Tibial artery (tissue), 4 donors: ENCODE results near the gene OR51E1.

Source experiments
- DNase-seq, 2 donors: peaks; one replicate each; pipeline ENCODE4 v3.0.0-alpha.2; 2019
- H3K27ac ChIP-seq, 2 donors: fragments of 200-600 bp; sonication (generic) in 1 of 2; 1 replicate in 1 of 2; 2 replicates in 1 of 2; pipeline ENCODE4 v1.5.1; 2018 to 2019; ENCODE audit warnings: mild to moderate bottlenecking in 1 of 2
- H3K27me3 ChIP-seq, 2 donors: fragments of 200-600 bp; sonication (generic) in 1 of 2; one replicate each; pipeline versions ENCODE4 v1.5.1 to v1.6.0; 2016 to 2019
- H3K36me3 ChIP-seq, 3 donors: fragments of 200-600 bp; sonication (generic) in 2 of 3; one replicate each; pipeline ENCODE4 v1.5.1; 2016 to 2019; ENCODE audit warnings: mild to moderate bottlenecking in 2 of 3
- H3K4me1 ChIP-seq, 4 donors: fragments of 200-600 bp; sonication (generic) in 2 of 4; 1 replicate in 3 of 4; 2 replicates in 1 of 4; pipeline ENCODE4 v1.5.1; 2016 to 2019
- H3K4me3 ChIP-seq, 2 donors: fragments of 200-600 bp; sonication (generic) in 1 of 2; 1 replicate in 1 of 2; 2 replicates in 1 of 2; pipeline ENCODE4 v1.5.1; 2018 to 2019; ENCODE audit warnings: mild to moderate bottlenecking in 2 of 2
- H3K9me3 ChIP-seq, 3 donors: fragments of 200-600 bp; sonication (generic) in 1 of 3; one replicate each; pipeline ENCODE4 v1.5.1; 2016 to 2019
- CTCF ChIP-seq, 2 experiments: fragments of 200-600 bp in 1 of 2; fragments of 450-650 bp in 1 of 2; IDR thresholded peaks; one replicate each; pipeline ENCODE4 v1.5.1; 2017 to 2019; ENCODE audit warnings: antibody characterized with exemption in 2 of 2, mild to moderate bottlenecking in 1 of 2, moderate library complexity in 1 of 2
- intact Hi-C: fragments of 100-400 bp; cut with DNase I; formaldehyde crosslinking; loops from one replicate; pipeline ENCODE4 v1.15.0; 2023; ENCODE audit warnings: low total_unique reads

OR51E1 gene

GRCh38 chr11:4643682-4644081, at the start of gene OR51E1:
Gene OR51E1, plus strand, starts transcription at chr11:4643982. Its CDS starts 8,545 bp downstream, at chr11:4652527.
- H3K4me1 ChIP-seq = peaks cover 0 to 59% (median 15%) of the 10 kb centered on the region in 4 donors
- H3K27ac ChIP-seq = peak within 1 kb of the TSS; percentile 42 to 60
- DNase-seq = no peak
- H3K36me3 ChIP-seq = no peaks in the 10 kb centered on the region
- no peaks in the 10 kb centered on the region for H3K27me3 ChIP-seq
- TF ChIP-seq CTCF (IDR thresholded peaks at IDR 0.05) = no peak
- no peaks in the 10 kb centered on the region for H3K9me3 ChIP-seq
- peak within 1 kb of the TSS; percentile 34 to 38 for H3K4me3 ChIP-seq
- intact Hi-C loops = no loop called here

GRCh38 chr11:4605057-4605456, 38.7 kb upstream of the OR51E1 start:
- intact Hi-C loops = no loop called here

GRCh38 chr11:4606231-4607015, 37.4 kb upstream of the OR51E1 start:
- H3K27me3 ChIP-seq = no peaks in the 10 kb centered on the region
- peak overlapping the region; percentile 62 to 79 for H3K4me3 ChIP-seq
- H3K27ac ChIP-seq = peak overlapping the region in 1 of 2 donors; percentile 89
- intact Hi-C loops = no loop called here
- H3K4me1 ChIP-seq = peaks cover 0 to 17% (median 9%) of the 10 kb centered on the region in 4 donors
- no peaks in the 10 kb centered on the region for H3K9me3 ChIP-seq
- DNase-seq = no peak
- H3K36me3 ChIP-seq = peaks cover 15 to 31% (median 27%) of the 10 kb centered on the region in 3 donors
- no peak for TF ChIP-seq CTCF (IDR thresholded peaks at IDR 0.05)

More at GRCh38 chr11:4605057-4605456, 38.7 kb upstream of the OR51E1 start:
- Histone ChIP-seq H3K27ac (no peak overlapping the region), H3K4me3 (no peak overlapping the region), H3K9me3 (no peaks in the 10 kb centered on the region), H3K27me3 (no peaks in the 10 kb centered on the region), H3K36me3 (peaks cover 29 to 44% (median 41%) of the 10 kb centered on the region in 3 donors), H3K4me1 (peaks cover 0 to 17% (median 9%) of the 10 kb centered on the region in 4 donors)
- DNase-seq = no peak
- TF ChIP-seq CTCF (IDR thresholded peaks at IDR 0.05) = no peak

DNA sequence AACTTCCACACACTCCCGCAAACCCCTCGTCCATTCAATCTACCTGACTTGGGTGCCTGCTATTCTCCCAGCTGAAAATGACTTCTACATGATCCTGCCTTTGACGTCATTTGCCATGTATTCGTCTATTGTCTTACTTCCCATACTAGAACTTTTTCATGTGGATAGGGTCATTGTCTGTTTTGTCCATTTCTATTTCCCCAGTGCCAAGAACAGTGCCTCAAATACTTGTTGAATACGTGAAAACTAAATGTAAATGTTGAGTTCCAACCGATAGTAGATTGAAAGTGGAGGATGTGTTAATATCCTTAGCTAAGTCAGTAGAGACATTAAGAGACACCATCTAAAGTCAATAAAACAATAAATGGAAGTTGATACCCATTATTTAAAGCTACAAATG, 36.7 kb upstream of the OR51E1 start:
- peak overlapping the region; percentile 84 to 89 for H3K27ac ChIP-seq
- no peaks in the 10 kb centered on the region for H3K27me3 ChIP-seq
- H3K4me1 ChIP-seq = peaks cover 0 to 17% (median 9%) of the 10 kb centered on the region in 4 donors
- H3K4me3 ChIP-seq = peak overlapping the region; percentile 62 to 79
- H3K36me3 ChIP-seq = peaks cover 8 to 24% (median 20%) of the 10 kb centered on the region in 3 donors
- H3K9me3 ChIP-seq = no peaks in the 10 kb centered on the region
- TF ChIP-seq CTCF (IDR thresholded peaks at IDR 0.05) = no peak
- intact Hi-C loops = no loop called here
- DNase-seq = no peak

- peak within 1 kb of the TSS; percentile 84 to 89 for H3K27ac ChIP-seq
- no peaks in the 10 kb centered on the region for H3K9me3 ChIP-seq
- peaks cover 8 to 15% (median 13%) of the 10 kb centered on the region in 3 donors for H3K36me3 ChIP-seq
- H3K4me1 ChIP-seq = peaks cover 0 to 17% (median 9%) of the 10 kb centered on the region in 4 donors
- peak; percentile 95 to 98 for DNase-seq
- peak within 1 kb of the TSS; percentile 62 to 79 for H3K4me3 ChIP-seq
- H3K27me3 ChIP-seq = no peaks in the 10 kb centered on the region
- intact Hi-C loops = no loop called here
- TF ChIP-seq CTCF (IDR thresholded peaks at IDR 0.05) = peak in 1 of 2 experiments; percentile 13
These were observed 35.8 kb upstream of the OR51E1 start, which contains the start of gene TRIM68 for GRCh38 chr11:4607781-4608666. Gene TRIM68, minus strand, starts transcription at chr11:4608231. Its CDS starts 2,727 bp downstream, at chr11:4605504.
